GM19463 (cell line): ENCODE results near the gene R3HCC1L.
"Not testable (repeated sequence)": the region's sequence is repeated elsewhere in the genome, so short reads cannot be mapped to it uniquely, and the experiment has no call there.

Experiments used
- ATAC-seq: cut with Tn5 transposase; IDR thresholded peaks from one replicate; pipeline ENCODE4 v1.9.1; 2021; ENCODE audit warnings: mild to moderate bottlenecking, moderate library complexity; ENCODE audit not compliant: unreplicated experiment

The R3HCC1L gene

DNA sequence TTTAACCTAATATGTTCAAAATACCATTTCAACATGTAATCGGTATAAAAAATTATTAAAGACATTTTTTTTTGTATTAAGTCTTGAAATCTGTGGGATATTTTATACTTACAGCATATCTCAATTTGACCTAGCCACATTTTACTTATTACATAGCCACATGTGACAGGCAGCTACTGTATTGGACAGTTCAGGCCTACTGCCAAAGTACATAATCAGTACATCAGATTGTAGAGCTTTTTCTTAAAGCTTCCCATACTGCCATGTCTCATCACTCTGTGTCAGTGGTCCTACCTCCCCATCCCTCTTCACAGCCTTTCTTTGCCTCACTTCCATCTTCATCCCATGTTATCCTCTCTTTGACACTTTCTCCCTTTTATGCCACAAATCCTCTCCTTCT, 90.5 kb downstream of the R3HCC1L start:
- ATAC-seq = no peak

DNA sequence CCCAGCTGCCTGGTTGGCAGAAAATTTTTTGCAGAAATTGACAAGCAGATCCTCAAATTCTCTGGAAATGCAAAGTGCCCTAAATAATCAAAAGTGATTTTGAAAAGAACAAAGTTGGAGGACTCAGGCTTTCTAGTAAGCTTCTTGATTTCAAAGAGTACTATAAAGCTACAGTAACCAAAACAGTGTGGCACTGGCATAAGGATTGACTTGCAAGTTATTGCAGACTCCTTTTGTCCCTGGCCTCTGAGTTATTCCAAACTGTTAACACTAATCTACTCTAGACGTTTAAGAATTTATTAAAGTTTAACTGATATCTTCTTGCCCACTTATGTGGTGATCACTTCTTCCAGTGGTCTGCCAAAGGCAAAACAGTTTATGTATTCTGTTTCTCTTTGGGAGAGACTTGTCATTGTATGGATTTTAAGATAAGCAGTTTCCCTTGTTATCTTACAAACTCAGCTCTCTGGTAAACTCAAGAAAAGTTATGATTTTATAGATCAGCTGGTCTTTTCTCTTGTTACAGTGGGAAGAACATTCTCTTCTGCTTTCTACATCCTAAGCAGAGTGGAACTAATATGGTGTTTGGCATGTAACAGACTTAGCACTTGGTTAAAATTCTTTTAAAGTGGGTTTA, 92.2 kb downstream of the R3HCC1L start:
- ATAC-seq = no peak

GRCh38 chr10:98227713-98228112, 93.3 kb downstream of the R3HCC1L start:
- not testable (repeated sequence) for ATAC-seq

DNA sequence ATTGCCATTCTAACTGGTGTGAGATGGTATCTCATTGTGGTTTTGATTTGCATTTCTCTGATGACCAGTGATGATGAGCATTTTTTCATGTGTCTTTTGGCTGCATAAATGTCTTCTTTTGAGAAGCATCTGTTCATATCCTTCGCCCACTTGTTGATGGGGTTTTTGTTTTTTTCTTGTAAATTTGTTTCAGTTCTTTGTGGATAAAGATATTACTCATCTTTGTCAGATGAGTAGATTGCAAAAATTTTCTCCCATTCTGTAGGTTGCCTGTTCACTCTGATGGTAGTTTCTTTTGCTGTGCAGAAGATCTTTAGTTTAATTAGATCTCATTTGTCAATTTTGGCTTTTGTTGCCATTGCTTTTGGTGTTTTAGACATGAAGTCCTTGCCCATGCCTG, 93.8 kb downstream of the R3HCC1L start:
- ATAC-seq = not testable (repeated sequence)

DNA sequence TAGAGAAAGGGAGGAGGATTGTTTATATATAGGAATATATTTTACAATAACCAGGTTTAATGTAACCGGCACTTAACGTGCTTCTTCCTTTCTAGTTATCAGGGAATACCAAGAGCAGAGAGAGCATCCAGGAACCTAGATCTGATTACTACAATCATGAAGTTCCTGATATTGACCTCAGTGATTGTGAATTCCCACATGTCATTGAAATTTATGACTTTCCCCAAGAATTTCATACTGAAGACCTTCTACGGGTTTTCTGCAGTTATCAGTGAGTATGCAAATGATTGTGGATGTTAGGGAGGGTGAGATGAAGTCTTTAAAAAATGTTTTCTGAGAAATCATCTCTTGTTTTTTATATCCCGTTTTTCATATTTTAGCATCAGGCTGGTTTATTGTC, 97.0 kb downstream of the R3HCC1L start:
- ATAC-seq = no peak

GRCh38 chr10:98235846-98236245, 101.4 kb downstream of the R3HCC1L start:
- no peak for ATAC-seq

DNA sequence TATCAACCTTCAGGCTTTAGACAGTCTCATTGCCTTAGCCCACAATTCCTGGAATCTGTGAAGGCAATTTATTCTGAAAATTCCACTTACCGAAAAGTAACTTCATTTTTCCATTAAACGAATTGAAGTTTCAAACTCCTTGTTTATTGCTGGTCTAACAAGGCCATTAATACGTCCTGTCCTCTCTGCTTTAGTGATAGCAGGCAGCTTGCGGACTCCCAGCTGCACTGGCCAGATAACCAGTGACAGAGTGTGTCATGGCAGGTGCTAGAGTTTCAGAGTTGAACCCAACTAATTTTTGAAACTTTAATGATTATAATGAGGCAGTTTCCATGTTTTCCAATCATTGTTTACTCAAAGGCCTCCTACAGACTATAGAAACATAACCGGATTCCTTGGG, 102.4 kb downstream of the R3HCC1L start:
- no peak for ATAC-seq

GRCh38 chr10:98238391-98238790, 103.9 kb downstream of the R3HCC1L start:
- no peak for ATAC-seq

DNA sequence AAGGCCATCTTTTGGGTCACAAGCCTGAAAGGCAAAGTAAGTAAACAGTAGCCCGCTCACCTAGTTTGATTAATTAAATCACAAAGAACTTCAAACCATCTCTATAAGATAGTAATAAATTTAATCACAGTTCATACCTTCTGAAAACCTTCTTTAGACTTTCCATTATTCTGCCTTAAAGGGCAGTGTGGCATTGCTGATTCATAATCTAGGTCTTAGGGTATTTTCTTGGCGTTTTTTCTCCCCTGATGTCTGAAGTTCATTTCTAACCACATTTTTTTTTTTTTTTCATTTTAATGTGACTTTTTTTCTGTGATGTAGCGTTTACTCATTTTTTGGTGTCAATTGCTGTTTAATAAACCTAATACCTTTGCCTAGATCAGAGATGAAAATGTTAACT, 106.1 kb downstream of the R3HCC1L start:
- ATAC-seq = no peak

GRCh38 chr10:98242823-98243222, 108.4 kb downstream of the R3HCC1L start:
- ATAC-seq = no peak

DNA sequence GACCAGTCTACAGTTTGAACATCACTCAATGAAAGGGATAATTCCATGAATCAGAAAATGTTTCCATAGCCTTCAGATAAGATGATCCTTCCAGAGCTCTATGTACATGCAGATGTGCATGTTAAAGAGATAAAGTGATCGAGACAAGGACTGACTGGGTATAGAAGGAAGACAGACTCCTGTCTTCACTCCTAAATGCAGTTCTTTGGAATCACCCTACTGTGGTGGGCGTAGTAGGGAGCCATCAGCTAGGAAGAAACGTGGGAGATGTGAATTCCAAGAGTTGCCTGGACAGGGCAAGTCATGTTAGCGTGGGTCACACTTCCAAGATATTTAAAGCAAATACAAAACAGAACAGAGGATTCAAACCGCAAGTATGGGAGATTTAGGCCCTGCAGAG, 109.7 kb downstream of the R3HCC1L start:
- no peak for ATAC-seq

- ATAC-seq = no peak
These were observed 110.1 kb downstream of the R3HCC1L start for GRCh38 chr10:98244586-98244985.

GRCh38 chr10:98246911-98247805, 112.7 kb downstream of the R3HCC1L start:
- ATAC-seq = no peak

DNA sequence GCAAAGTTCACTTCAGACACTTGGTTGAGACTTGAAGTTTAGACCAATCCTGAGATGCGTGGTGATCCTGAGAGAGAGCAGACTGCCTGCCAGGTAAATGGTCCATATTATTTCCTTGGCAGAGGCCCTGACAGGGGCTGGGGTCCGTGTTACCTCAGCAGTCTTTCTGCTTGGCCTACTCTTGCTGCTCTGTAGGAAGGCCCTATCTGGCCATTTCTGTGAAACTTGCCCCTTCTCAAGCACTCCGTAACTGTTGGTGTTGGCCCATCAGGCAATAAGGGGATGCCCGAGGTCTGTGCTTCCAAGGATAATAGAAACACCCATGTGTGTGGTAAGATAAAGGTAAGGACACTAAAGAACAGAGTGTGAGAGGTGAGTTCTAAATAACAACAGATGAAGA, 113.6 kb downstream of the R3HCC1L start:
- no peak for ATAC-seq

DNA sequence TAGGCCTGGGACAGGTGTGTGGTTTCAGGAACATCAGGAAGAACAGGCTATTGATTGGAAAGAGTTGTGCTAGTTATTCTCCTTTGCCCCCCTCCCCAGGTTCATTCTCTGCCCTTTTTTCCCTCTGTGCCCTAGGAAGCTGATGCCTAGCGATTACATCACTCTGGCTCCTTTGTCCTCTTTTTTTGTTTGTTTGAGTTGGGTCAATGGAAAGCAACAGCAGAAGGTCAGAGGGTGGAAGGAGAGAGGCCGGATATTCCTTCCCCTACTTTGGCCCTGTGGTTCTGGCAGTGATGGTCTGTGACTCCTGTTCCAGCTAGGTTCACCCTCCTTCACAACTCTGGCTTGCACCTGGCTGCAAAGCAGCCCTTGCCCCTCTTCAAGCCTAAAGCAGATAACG, 114.7 kb downstream of the R3HCC1L start:
- no peak for ATAC-seq

- no peak for ATAC-seq
These were observed 116.9 kb downstream of the R3HCC1L start for GRCh38 chr10:98251399-98251798.

GRCh38 chr10:98252464-98252863, 118.0 kb downstream of the R3HCC1L start:
- ATAC-seq = no peak

DNA sequence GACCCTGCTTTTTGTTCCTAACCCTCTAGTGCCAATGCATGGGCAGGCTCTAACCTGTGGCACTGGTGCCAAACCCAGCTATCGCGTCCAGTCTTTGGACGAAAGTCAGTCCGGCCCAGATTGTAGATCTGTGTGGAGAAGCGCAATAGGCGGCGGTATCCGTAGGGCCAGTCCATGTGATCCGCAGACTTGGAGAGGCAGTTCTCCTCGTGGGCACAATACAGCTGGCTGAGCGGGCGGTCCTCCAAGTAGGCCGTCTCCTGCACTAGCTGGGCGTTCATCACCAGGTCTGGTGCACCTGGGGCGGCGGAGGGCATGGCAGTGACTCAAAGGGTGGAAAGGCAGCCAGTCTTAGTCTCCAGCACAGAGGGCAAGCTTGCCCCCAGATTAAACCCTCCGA, 119.0 kb downstream of the R3HCC1L start:
- no peak for ATAC-seq

DNA sequence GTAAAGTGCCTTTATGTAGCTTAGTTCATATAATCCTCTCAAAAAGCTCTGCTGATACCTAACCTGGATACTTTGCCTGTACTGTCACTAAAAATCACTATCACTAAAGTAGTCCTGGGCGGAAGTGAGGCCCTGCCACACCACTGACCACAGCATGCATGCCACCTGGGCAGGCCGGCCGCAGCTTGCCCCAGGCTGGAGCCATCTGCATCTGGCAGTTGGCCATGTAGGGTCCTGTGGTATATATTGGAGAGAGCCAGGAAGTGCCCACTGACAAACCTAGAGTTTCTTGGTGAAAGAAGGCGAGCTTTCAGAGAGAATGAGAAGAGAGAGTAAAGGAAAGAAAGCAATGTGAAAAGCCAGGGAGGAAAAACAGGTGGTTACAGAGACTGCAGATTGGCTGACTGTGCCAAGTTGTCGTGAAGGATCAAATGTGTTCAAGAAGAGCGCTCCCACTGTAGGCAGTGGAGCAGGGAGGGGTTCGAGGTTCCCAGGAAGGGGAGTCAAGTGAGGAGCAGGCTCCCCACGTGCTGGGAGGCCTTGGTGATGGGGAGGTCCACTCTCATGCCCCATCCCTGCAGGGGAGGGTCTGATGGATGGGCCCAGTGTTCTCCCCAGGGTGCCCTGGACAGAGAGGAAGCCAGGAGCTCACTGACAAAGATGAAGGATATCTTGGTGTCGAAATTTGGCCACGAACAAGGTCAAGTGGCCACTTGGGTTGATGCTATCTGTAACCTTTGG, 119.9 kb downstream of the R3HCC1L start:
- ATAC-seq = no peak

- ATAC-seq = no peak
These were observed 120.9 kb downstream of the R3HCC1L start for GRCh38 chr10:98255146-98255877.

DNA sequence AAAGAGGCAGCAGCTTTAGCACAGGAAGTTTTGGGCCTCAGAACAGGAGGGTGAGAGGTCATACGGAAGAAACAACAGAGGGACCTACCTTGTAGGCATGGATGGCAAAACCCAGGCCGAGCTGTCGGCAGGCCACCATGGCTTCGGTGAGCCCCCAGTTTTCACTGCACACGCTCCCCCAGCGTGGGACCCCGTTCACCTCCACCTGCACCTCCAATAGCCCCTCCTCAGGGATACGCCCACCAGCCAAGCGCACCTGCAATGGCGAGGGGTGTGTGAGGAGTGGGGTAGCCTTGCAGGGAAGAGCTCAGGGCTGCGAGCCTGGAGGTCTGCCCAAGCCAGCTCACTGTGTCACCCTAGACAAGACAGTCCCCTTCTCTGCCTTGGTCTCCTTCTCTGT, 122.2 kb downstream of the R3HCC1L start:
- no peak for ATAC-seq
